Psoas muscle (tissue), 8 donors: ENCODE measurements around the gene KLHL17. TPM values are rescaled to one million over a fixed set of nuclear protein-coding genes. Genes with fewer than 3 reads are reported as not detected.

ENCODE experiments used
- ATAC-seq, 4 donors: fragments of 200-7000 bp; cut with Tn5 transposase; one replicate each; pipeline ENCODE4 v1.9.1; 2020; ENCODE audit warnings: moderate library complexity in 3 of 4, mild to moderate bottlenecking in 2 of 4
- DNase-seq, 2 donors: peaks; one replicate each; pipeline ENCODE4 v3.0.0-alpha.2; 2020
- H3K27ac ChIP-seq: fragments of 200-600 bp; one replicate; pipeline ENCODE4 v1.8.0; 2022
- H3K27me3 ChIP-seq, 3 donors: fragments of 200-600 bp in 1 of 3; one replicate each; pipeline versions ENCODE4 v1.6.1 to v1.8.0; 2013 to 2022; ENCODE audit warnings: low read length in 2 of 3, mild to moderate bottlenecking in 2 of 3, moderate library complexity in 1 of 3; ENCODE audit not compliant: insufficient read depth in 3 of 3
- H3K36me3 ChIP-seq, 2 donors: fragments of 200-600 bp in 1 of 2; one replicate each; pipeline versions ENCODE4 v1.6.1 to v1.8.0; 2013 to 2022; ENCODE audit warnings: low read depth in 1 of 2, mild to moderate bottlenecking in 1 of 2, moderate library complexity in 1 of 2; ENCODE audit not compliant: insufficient read depth in 1 of 2
- H3K4me1 ChIP-seq: fragments of 200-600 bp; one replicate; pipeline ENCODE4 v1.8.0; 2022
- H3K4me3 ChIP-seq: fragments of 200-600 bp; one replicate; pipeline ENCODE4 v1.8.0; 2022; ENCODE audit warnings: mild to moderate bottlenecking
- H3K9me3 ChIP-seq: fragments of 200-600 bp; one replicate; pipeline ENCODE4 v1.8.0; 2022
- CTCF ChIP-seq: fragments of 200-600 bp; IDR thresholded peaks from one replicate; pipeline ENCODE4 v1.8.0; 2022; ENCODE audit warnings: antibody characterized with exemption
- WGBS, 3 donors: extraction: QIAGEN DNeasy Blood & Tissue Kit; methylation state at CpG; one replicate each; pipeline versions ENCODE4 v1.1.6 to v1.1.7; 2013; 5-methylcytosine and 5-hydroxymethylcytosine counted together
- intact Hi-C, 2 donors: fragments of 100-400 bp; cut with DNase I; formaldehyde crosslinking; loops; one replicate each; pipeline versions ENCODE4 v1.11.0 to v1.14.2; 2022
- polyA plus RNA-seq, 3 donors: library from polyadenylated mRNA; stranded (reverse); fragments of 200-250 nt; gene quantifications; one replicate each; pipeline ENCODE4 v1.2.3, GENCODE V29; 2013
- total RNA-seq, 4 donors: library from RNA; stranded (reverse); fragmentation: NEBNext Ultra II Directional in 2 of 4; extraction: Animal tissue kit (Norgen Biotek cat#: 25700) in 2 of 4; gene quantifications; one replicate each; pipeline versions ENCODE4 v1.2.1 to v1.2.4, GENCODE V29; 2021 to 2023
- donor health status: healthy with polysubstance abuse.
- donor health status: DM: no; HTN: no; CAD: no; lungs with moderate emphysema.
- donor health status: Bipolar disorder and iron deficiency.
- donor health status: healthy.
- donor health status: DM: yes; HTN: yes; CAD: no.
- donor health status: DM: no; HTN: no; CAD: no.
- donor health status: DM: no; HTN: no; CAD: no.
- donor health status: DM: yes; HTN: yes; CAD: no.

Gene KLHL17
- total and polyA plus RNA-seq, 7 donors: 2.1 to 5.5 (median 3.4) TPM

- Histone ChIP-seq H3K4me3 (peak overlapping the region; percentile 61), H3K9me3 (no peaks in the 10 kb centered on the region), H3K27me3 (peaks cover 0 to 69% (median 27%) of the 10 kb centered on the region in 3 donors), H3K36me3 (no peaks in the 10 kb centered on the region), H3K27ac (no peak overlapping the region), H3K4me1 (peaks cover 23% of the 10 kb centered on the region)
- WGBS, 3 donors: 1% methylated on average over 64 to 118 of the region's 120 CpGs
- peak in 1 of 4 donors; percentile 15 for ATAC-seq
- peak in 1 of 2 donors; percentile 53 for DNase-seq
- intact Hi-C loops: no loop called here
- no peak for TF ChIP-seq CTCF
Observed at GRCh38 chr1:924656-925560, 35.5 kb upstream of the KLHL17 start.

- peak in 1 of 2 donors; percentile 53 for DNase-seq
- H3K9me3 ChIP-seq: no peaks in the 10 kb centered on the region
- H3K36me3 ChIP-seq: no peaks in the 10 kb centered on the region
- H3K4me3 ChIP-seq: peak overlapping the region; percentile 61
- WGBS, 3 donors: 5 to 12% (median 10%) methylated on average over 46 to 65 of the region's 65 CpGs
- H3K27me3 ChIP-seq: peaks cover 0 to 69% (median 27%) of the 10 kb centered on the region in 3 donors
- no peak for TF ChIP-seq CTCF
- ATAC-seq: no peak
- peaks cover 18% of the 10 kb centered on the region for H3K4me1 ChIP-seq
- H3K27ac ChIP-seq: no peak overlapping the region
- intact Hi-C loops: no loop called here
Observed at GRCh38 chr1:925561-926421, 34.6 kb upstream of the KLHL17 start.

- 29 to 48% (median 37%) methylated on average over 9 of the region's 9 CpGs for WGBS, 3 donors
- Histone ChIP-seq H3K27me3 (peaks cover 0 to 81% (median 27%) of the 10 kb centered on the region in 3 donors), H3K36me3 (no peaks in the 10 kb centered on the region), H3K4me1 (peaks cover 11% of the 10 kb centered on the region), H3K4me3 (no peak overlapping the region), H3K9me3 (no peaks in the 10 kb centered on the region), H3K27ac (no peak overlapping the region)
- intact Hi-C loops: no loop called here
- no peak for ATAC-seq
- no peak for TF ChIP-seq CTCF
- no peak for DNase-seq
Observed at GRCh38 chr1:927234-927633, 33.1 kb upstream of the KLHL17 start.

GRCh38 chr1:927748-928147 is 32.6 kb upstream of the KLHL17 start:
- H3K9me3 ChIP-seq: no peaks in the 10 kb centered on the region
- no peak for ATAC-seq
- peaks cover 11% of the 10 kb centered on the region for H3K4me1 ChIP-seq
- WGBS, 3 donors: 40 to 62% (median 42%) methylated on average over 10 of the region's 10 CpGs
- no peak overlapping the region for H3K27ac ChIP-seq
- no peak for DNase-seq
- H3K27me3 ChIP-seq: peaks cover 0 to 86% (median 27%) of the 10 kb centered on the region in 3 donors
- intact Hi-C loops: no loop called here
- no peak for TF ChIP-seq CTCF
- no peaks in the 10 kb centered on the region for H3K36me3 ChIP-seq
- no peak overlapping the region for H3K4me3 ChIP-seq
